ENCODE results near the gene CEPT1. TPM values are rescaled to one million over a fixed set of nuclear protein-coding genes. Genes with fewer than 3 reads are reported as not detected.
A peak's percentile ranks its signal among the peaks of the same experiment; 100 is the strongest.

CEPT1 gene
- total RNA-seq, 1 experiment from 2014 or later = 33.6 TPM

DNA sequence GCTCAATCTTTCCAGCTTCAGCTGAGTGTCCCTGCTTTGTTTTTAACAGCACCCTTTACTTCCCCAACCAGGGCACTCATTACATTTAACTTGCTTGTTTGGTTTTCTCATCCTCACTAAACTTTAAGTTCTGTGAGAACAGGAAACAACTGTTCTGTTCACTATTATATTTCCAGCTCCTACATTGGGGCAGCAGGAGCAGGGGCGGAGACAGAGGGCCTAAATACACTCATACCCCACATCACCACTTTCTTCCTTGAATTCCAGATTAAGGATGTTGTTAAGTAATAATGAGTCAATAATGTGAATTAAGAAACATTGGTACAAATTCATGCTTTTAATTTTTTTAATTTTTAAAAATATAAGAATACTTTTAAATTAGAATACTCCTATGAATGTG is 6.2 kb upstream of the CEPT1 start:
- Histone ChIP-seq H3K27ac (no peak overlapping the region), H3K27me3 (ENCODE audit: insufficient read depth, low read depth) (no peaks in the 10 kb centered on the region), H3K4me3 (no peak overlapping the region), H4K20me1 (ENCODE audit: insufficient read depth) (no peaks in the 10 kb centered on the region), H3K9me3 (ENCODE audit: insufficient read depth, low read depth) (no peaks in the 10 kb centered on the region), H3K9me2 (ENCODE audit: insufficient read depth) (no peaks in the 10 kb centered on the region), H2AFZ (no peak overlapping the region), H3K79me2 (ENCODE audit: low read depth) (peaks cover 16% of the 10 kb centered on the region), H3K4me2 (no peak overlapping the region), H3F3A (ENCODE audit: insufficient read depth, low read depth) (no peaks in the 10 kb centered on the region; the same call in 1 of the 2 replicates), H3K4me1 (replicated peaks; ENCODE audit: insufficient read depth) (peaks cover 5% of the 10 kb centered on the region), H3K36me3 (ENCODE audit: low read depth) (peaks cover 36% of the 10 kb centered on the region)
- POLR2A ChIA-PET (ENCODE audit: unreplicated experiment) = no interaction called here
- intact Hi-C loops (cut with micrococcal nuclease; ENCODE audit: unreplicated experiment) = no loop called here
- CTCF ChIA-PET = no interaction called here
- TF ChIP-seq, protein P1, sequence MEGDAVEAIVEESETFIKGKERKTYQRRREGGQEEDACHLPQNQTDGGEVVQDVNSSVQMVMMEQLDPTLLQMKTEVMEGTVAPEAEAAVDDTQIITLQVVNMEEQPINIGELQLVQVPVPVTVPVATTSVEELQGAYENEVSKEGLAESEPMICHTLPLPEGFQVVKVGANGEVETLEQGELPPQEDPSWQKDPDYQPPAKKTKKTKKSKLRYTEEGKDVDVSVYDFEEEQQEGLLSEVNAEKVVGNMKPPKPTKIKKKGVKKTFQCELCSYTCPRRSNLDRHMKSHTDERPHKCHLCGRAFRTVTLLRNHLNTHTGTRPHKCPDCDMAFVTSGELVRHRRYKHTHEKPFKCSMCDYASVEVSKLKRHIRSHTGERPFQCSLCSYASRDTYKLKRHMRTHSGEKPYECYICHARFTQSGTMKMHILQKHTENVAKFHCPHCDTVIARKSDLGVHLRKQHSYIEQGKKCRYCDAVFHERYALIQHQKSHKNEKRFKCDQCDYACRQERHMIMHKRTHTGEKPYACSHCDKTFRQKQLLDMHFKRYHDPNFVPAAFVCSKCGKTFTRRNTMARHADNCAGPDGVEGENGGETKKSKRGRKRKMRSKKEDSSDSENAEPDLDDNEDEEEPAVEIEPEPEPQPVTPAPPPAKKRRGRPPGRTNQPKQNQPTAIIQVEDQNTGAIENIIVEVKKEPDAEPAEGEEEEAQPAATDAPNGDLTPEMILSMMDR (conservative IDR thresholded peaks at IDR 0.05) = no peak
- no TSS peak for BruUV-seq (replicated peaks)
- DNase-seq = no peak

DNA sequence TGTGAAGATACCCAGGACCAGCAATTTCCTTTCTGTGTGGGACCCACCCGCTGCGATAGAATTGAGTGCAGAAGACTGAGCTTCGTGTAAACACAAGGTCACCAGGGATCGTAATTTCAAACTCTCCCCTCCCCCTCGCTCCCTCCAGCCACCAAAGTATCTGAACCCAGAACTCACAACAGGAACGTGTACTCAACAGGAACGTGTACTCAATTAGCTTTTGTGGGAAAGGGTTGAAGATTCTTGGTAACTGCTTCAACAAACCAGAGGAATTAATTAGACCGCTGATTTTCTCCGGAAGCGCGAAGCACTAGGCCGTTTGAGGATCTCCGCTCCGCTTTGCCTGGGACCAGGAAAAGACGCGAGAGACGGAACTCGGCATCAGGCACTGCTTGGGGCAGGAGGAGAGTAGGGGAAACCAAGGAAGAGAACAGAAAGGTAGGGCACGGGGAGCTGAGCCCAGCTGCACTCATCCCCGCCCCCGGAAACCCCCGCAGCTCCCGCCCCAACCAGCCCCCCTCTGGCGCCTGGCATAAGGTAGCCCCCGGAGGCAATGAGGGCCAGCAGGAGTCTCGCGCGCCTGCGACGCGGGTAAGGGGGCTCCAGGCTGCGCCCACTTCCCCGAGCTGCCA is 583 bp upstream of the CEPT1 start:
- Histone ChIP-seq H2AFZ (peak overlapping the region; percentile 95), H3K36me3 (ENCODE audit: low read depth) (peaks cover 32% of the 10 kb centered on the region), H3K9me3 (ENCODE audit: insufficient read depth, low read depth) (no peaks in the 10 kb centered on the region), H3K4me2 (peak overlapping the region; percentile 98), H3K27ac (peak overlapping the region; percentile 70), H4K20me1 (ENCODE audit: insufficient read depth) (peaks cover 19% of the 10 kb centered on the region), H3K9me2 (ENCODE audit: insufficient read depth) (no peaks in the 10 kb centered on the region), H3K4me1 (replicated peaks; ENCODE audit: insufficient read depth) (peaks cover 28% of the 10 kb centered on the region), H3F3A (ENCODE audit: insufficient read depth, low read depth) (peaks cover 8% of the 10 kb centered on the region), H3K27me3 (ENCODE audit: insufficient read depth, low read depth) (no peaks in the 10 kb centered on the region), H3K79me2 (ENCODE audit: low read depth) (peaks cover 65% of the 10 kb centered on the region), H3K4me3 (peak overlapping the region; percentile 72)
- DNase-seq = peak in 1 of 2 experiments; percentile 61
- BruUV-seq (replicated peaks) = TSS peak; percentile 55
- intact Hi-C loops (cut with micrococcal nuclease; ENCODE audit: unreplicated experiment) = no loop called here
- CTCF ChIA-PET = no interaction called here
- POLR2A ChIA-PET (ENCODE audit: unreplicated experiment) = interaction anchor here (0.7 to 0.8 kb wide), 2 partner anchors 35 to 309 kb away, joined by 4 to 13 read pairs; partner anchors contain the start of gene WDR77
- no peak for TF ChIP-seq EZH2 (IDR thresholded peaks at IDR 0.05; ENCODE audit: low read depth)
- TF ChIP-seq, protein P1 (conservative IDR thresholded peaks at IDR 0.05) = no peak

DNA sequence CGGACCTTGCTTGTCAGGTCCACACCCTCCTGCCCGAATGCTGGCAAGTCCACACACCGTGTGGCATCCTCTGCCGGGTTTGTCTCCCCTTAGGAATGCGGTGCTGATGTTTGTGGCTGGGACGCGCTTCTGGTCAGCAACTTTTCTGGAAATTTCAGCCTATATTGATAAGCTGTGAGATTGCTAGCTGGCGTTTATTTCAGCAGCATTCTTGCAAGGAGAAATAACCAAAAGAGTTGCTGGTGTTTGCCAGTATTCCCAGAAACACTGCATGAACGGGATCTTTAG is 601 bp downstream of the CEPT1 start:
- intact Hi-C loops (cut with micrococcal nuclease; ENCODE audit: unreplicated experiment) = loop anchor here (10.0 kb wide), 1 partner anchor 304 kb away; the partner anchor contains the start of genes ATP5PB and WDR77
- H2AFZ ChIP-seq = peak overlapping the region; percentile 95
- POLR2A ChIA-PET (ENCODE audit: unreplicated experiment) = no interaction called here

More for the DNA sequence above, 601 bp downstream of the CEPT1 start:
- BruUV-seq (replicated peaks) = no TSS peak
- Histone ChIP-seq H3K4me2 (peak overlapping the region; percentile 98), H3K4me1 (replicated peaks; ENCODE audit: insufficient read depth) (peaks cover 28% of the 10 kb centered on the region), H4K20me1 (ENCODE audit: insufficient read depth) (peaks cover 20% of the 10 kb centered on the region), H3K9me2 (ENCODE audit: insufficient read depth) (no peaks in the 10 kb centered on the region), H3K36me3 (ENCODE audit: low read depth) (peaks cover 24% of the 10 kb centered on the region), H3K27me3 (ENCODE audit: insufficient read depth, low read depth) (no peaks in the 10 kb centered on the region), H3K9me3 (ENCODE audit: insufficient read depth, low read depth) (no peaks in the 10 kb centered on the region), H3F3A (ENCODE audit: insufficient read depth, low read depth) (peaks cover 8% of the 10 kb centered on the region), H3K27ac (peak overlapping the region; percentile 70), H3K79me2 (ENCODE audit: low read depth) (peaks cover 74% of the 10 kb centered on the region), H3K4me3 (peak overlapping the region; percentile 72)
- DNase-seq = peak; percentile 56 to 70
- TF ChIP-seq, protein P1 (conservative IDR thresholded peaks at IDR 0.05) = no peak
- no peak for TF ChIP-seq EZH2 (IDR thresholded peaks at IDR 0.05; ENCODE audit: low read depth)
- CTCF ChIA-PET = no interaction called here
